Left lung (tissue), 10 donors: ENCODE data around the gene RASGRF1. TPM values are rescaled to one million over a fixed set of nuclear protein-coding genes. Genes with fewer than 3 reads are reported as not detected.
A peak's percentile ranks its signal among the peaks of the same experiment; 100 is the strongest.

Source experiments
- ATAC-seq: fragments of 200-7000 bp; cut with Tn5 transposase; one replicate; pipeline ENCODE4 v1.9.1; 2020; ENCODE audit warnings: moderate library complexity
- DNase-seq, 4 donors: peaks; one replicate each; pipeline ENCODE4 v3.0.0-alpha.2; 2013 to 2020
- H3K27ac ChIP-seq, 2 donors: fragments of 200-600 bp; sonication (generic) in 1 of 2; one replicate each; pipeline versions ENCODE4 v1.5.0 to v1.8.0; 2020 to 2021
- H3K27me3 ChIP-seq, 2 donors: fragments of 200-600 bp; sonication (generic) in 1 of 2; one replicate each; pipeline versions ENCODE4 v1.5.0 to v1.8.0; 2020 to 2021
- H3K36me3 ChIP-seq, 2 donors: fragments of 200-600 bp; sonication (generic) in 1 of 2; one replicate each; pipeline versions ENCODE4 v1.5.0 to v1.8.0; 2020 to 2021
- H3K4me1 ChIP-seq, 2 donors: fragments of 200-600 bp; one replicate each; pipeline ENCODE4 v1.8.0; 2021
- H3K4me3 ChIP-seq, 2 donors: fragments of 200-600 bp; sonication (generic) in 1 of 2; one replicate each; pipeline versions ENCODE4 v1.5.0 to v1.8.0; 2020 to 2021; ENCODE audit warnings: mild to moderate bottlenecking in 1 of 2
- H3K9me3 ChIP-seq, 2 donors: fragments of 200-600 bp; sonication (generic) in 1 of 2; one replicate each; pipeline versions ENCODE4 v1.5.0 to v1.8.0; 2020 to 2021
- CTCF ChIP-seq, 2 donors: fragments of 200-600 bp; sonication (generic) in 1 of 2; IDR thresholded peaks; one replicate each; pipeline versions ENCODE4 v1.5.0 to v1.8.0; 2021; ENCODE audit warnings: antibody characterized with exemption in 2 of 2
- intact Hi-C, 2 donors: fragments of 100-400 bp; cut with DNase I; formaldehyde crosslinking; loops; one replicate each; pipeline versions ENCODE4 v1.11.2 to v1.14.2; 2022
- polyA plus RNA-seq, 6 donors: library from polyadenylated mRNA; unstranded; fragments of 120-200 nt; gene quantifications; one replicate each; pipeline ENCODE4 v1.2.1, GENCODE V29; 2013; ENCODE audit not compliant: insufficient read length in 6 of 6
- total RNA-seq, 2 donors: library from RNA; stranded (reverse); fragmentation: NEBNext Ultra II Directional; extraction: Animal tissue kit (Norgen Biotek cat#: 25700); gene quantifications; one replicate each; pipeline ENCODE4 v1.2.1, GENCODE V29; 2021
- donor health status: DM: no; HTN: yes; CAD: no.
- donor health status: DM: no; HTN: no; CAD: no.

RASGRF1 gene
- total and polyA plus RNA-seq, 8 donors: 5.9 to 63.2 (median 26.0) TPM

GRCh38 chr15:78976691-78977090, 113.9 kb downstream of the RASGRF1 start:
- no peaks in the 10 kb centered on the region for H3K36me3 ChIP-seq
- no peak for TF ChIP-seq CTCF (IDR thresholded peaks at IDR 0.05)
- peaks cover 0 to 21% of the 10 kb centered on the region in 2 donors for H3K4me1 ChIP-seq
- DNase-seq (peak in 1 of 4 donors; percentile 10), ATAC-seq (peak; percentile 11)
- no peaks in the 10 kb centered on the region for H3K27me3 ChIP-seq
- H3K4me3 ChIP-seq: no peak overlapping the region
- no peaks in the 10 kb centered on the region for H3K9me3 ChIP-seq
- peak overlapping the region; percentile 8 to 39 for H3K27ac ChIP-seq
- intact Hi-C loops: no loop called here

GRCh38 chr15:78974272-78974918, 116.2 kb downstream of the RASGRF1 start:
- no peaks in the 10 kb centered on the region for H3K27me3 ChIP-seq
- H3K36me3 ChIP-seq: no peaks in the 10 kb centered on the region
- intact Hi-C loops: no loop called here
- TF ChIP-seq CTCF (IDR thresholded peaks at IDR 0.05): no peak
- DNase-seq: peak in 1 of 4 donors; percentile 58
- H3K4me3 ChIP-seq: no peak overlapping the region
- H3K4me1 ChIP-seq: peaks cover 0 to 15% of the 10 kb centered on the region in 2 donors
- no peaks in the 10 kb centered on the region for H3K9me3 ChIP-seq
- H3K27ac ChIP-seq: no peak overlapping the region
- no peak for ATAC-seq

- Histone ChIP-seq H3K27me3 (no peaks in the 10 kb centered on the region), H3K36me3 (no peaks in the 10 kb centered on the region), H3K4me1 (no peaks in the 10 kb centered on the region), H3K9me3 (no peaks in the 10 kb centered on the region), H3K4me3 (no peak overlapping the region), H3K27ac (peak overlapping the region in 1 of 2 donors; percentile 18)
- TF ChIP-seq CTCF (IDR thresholded peaks at IDR 0.05): no peak
- no peak for DNase-seq
- peak; percentile 37 for ATAC-seq
- intact Hi-C loops: no loop called here
These were observed 120.8 kb downstream of the RASGRF1 start for GRCh38 chr15:78969687-78970349.

GRCh38 chr15:78968539-78969271, 121.9 kb downstream of the RASGRF1 start:
- Histone ChIP-seq H3K4me3 (no peak overlapping the region), H3K9me3 (no peaks in the 10 kb centered on the region), H3K4me1 (no peaks in the 10 kb centered on the region), H3K27ac (peak overlapping the region; percentile 18 to 47), H3K27me3 (no peaks in the 10 kb centered on the region), H3K36me3 (no peaks in the 10 kb centered on the region)
- intact Hi-C loops: no loop called here
- DNase-seq (no peak), ATAC-seq (peak; percentile 53)
- TF ChIP-seq CTCF (IDR thresholded peaks at IDR 0.05): no peak

- intact Hi-C loops: no loop called here
- no peak for TF ChIP-seq CTCF (IDR thresholded peaks at IDR 0.05)
- H3K27me3 ChIP-seq: no peaks in the 10 kb centered on the region
- no peak overlapping the region for H3K4me3 ChIP-seq
- H3K36me3 ChIP-seq: no peaks in the 10 kb centered on the region
- H3K9me3 ChIP-seq: no peaks in the 10 kb centered on the region
- DNase-seq: no peak
- H3K4me1 ChIP-seq: no peaks in the 10 kb centered on the region
- ATAC-seq: peak; percentile 21
- no peak overlapping the region for H3K27ac ChIP-seq
These were observed 122.5 kb downstream of the RASGRF1 start for GRCh38 chr15:78968114-78968513.
